ENCODE data around the gene PPP2R2D.

PPP2R2D gene

GRCh38 chr10:131994435-131994834 is 93.6 kb downstream of the PPP2R2D start:
- DNase-seq (ENCODE audit: low read depth in 2 of 3, low spot score in 1 of 3): no peak

DNA sequence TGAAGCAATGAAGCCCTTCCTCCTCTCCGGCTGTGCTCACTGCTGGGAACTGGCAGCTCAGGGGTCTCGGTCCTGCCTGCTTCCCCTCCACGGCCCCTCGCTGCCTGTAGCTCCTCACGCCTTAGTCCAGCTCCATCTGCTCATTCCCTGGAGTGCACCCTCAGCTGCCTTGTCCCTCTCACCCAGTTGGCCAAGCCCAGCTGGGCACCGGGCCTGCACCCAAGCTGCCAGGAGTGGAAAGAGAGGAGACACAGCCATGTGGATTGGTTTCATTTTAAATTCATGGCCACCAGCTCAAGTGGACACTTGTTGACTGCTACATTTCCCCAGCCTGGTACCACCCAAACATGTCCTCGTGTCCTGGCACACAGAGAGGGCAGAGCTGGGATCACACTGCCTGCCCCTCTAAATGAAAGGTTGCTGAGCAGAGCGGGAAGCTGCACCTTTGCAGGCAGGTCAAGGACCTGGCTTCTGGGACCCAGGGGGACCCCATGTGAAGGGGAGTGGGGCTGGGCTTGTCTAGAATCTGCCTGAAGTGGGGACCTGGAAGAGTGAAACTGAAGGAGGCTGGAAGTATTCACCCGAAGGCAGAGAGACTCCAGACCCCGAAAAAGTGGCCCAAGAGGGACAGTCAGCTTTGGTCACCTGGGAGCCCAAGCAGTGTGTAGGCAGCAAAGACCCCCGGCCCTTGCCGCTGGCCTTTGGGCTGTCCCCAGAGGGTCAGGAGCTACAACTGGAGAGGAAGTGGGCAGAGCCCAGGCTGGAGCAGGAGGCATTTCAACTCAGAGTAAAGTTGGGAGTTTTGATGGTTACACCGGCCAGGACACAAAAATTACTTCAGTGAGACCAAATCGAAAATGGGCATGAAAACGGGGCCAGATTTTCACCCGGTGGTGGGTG is 95.9 kb downstream of the PPP2R2D start:
- no peak for DNase-seq (ENCODE audit: low read depth in 2 of 3, low spot score in 1 of 3)

- DNase-seq (ENCODE audit: low read depth in 2 of 3, low spot score in 1 of 3): no peak
Measured at GRCh38 chr10:131997366-131998049, 96.7 kb downstream of the PPP2R2D start.

GRCh38 chr10:131998050-131998844 is 97.4 kb downstream of the PPP2R2D start:
- DNase-seq (ENCODE audit: low read depth in 2 of 3, low spot score in 1 of 3): no peak

- no peak for DNase-seq (ENCODE audit: low read depth in 2 of 3, low spot score in 1 of 3)
Measured at GRCh38 chr10:131998845-131999681, 98.3 kb downstream of the PPP2R2D start.

- DNase-seq (ENCODE audit: low read depth in 2 of 3, low spot score in 1 of 3): no peak
Measured at GRCh38 chr10:132001238-132001972, 100.6 kb downstream of the PPP2R2D start.

DNA sequence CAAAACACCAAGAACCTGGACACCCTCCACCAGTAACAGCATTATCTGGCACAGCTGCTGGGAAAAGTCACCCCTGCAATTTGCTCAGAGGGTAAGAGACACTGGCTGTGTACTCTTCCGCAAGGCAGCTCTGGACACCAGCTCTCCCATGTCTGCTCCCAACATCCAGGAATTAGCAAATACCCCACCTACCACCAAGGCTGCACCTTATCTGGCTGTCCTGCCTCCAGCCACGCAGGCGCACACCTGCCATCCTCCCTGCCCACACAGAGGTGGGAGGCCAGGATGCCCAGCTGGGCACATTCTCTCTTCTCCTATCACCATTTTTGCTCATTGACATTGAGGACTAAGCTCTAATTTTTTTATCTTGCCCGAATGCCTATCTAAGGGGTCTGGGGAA is 101.2 kb downstream of the PPP2R2D start:
- DNase-seq (ENCODE audit: low read depth in 2 of 3, low spot score in 1 of 3): no peak

DNA sequence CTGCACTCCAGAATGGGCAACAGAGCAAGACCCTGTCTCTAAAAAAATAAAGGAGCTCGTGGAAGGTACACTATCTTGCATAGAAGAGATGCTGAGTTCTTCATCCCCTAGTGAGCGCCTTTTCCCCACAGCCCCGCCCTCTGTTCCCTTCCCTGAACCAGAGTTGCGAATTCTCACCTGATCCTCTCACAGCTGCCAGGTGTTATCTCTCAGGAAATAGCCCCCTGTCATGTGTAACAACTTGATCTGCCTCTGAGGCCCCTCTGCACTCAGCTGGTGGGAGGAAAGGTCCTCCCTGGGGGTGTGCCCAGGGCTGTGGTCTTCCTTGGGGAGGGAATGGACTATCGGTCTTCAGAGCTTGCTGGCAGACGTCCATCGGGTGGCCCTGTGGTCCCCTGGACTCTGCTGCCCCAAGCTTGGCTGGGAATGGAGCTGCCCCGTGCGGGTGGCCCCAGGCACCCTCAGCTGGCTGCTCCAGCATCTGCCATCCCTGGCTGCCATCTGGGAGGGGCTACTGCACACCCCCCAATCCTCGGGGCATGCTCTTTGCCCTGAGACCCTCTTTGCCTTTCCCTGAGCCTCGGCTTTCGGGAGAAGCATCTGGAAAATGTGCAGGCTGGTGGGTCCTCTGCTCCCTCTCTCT is 102.6 kb downstream of the PPP2R2D start:
- DNase-seq (ENCODE audit: low read depth in 2 of 3, low spot score in 1 of 3): no peak

GRCh38 chr10:132004052-132004451 is 103.2 kb downstream of the PPP2R2D start:
- DNase-seq (ENCODE audit: low read depth in 2 of 3, low spot score in 1 of 3): no peak

- no peak for DNase-seq (ENCODE audit: low read depth in 2 of 3, low spot score in 1 of 3)
Measured at GRCh38 chr10:132005147-132005546, 104.3 kb downstream of the PPP2R2D start.

- no peak for DNase-seq (ENCODE audit: low read depth in 2 of 3, low spot score in 1 of 3)
Measured at GRCh38 chr10:132006966-132007365, 106.2 kb downstream of the PPP2R2D start.

- no peak for DNase-seq (ENCODE audit: low read depth in 2 of 3, low spot score in 1 of 3)
Measured at GRCh38 chr10:132007681-132008080, 106.9 kb downstream of the PPP2R2D start.
